Lower leg skin (tissue), 4 donors: ENCODE results near the gene SFI1. TPM values are rescaled to one million over a fixed set of nuclear protein-coding genes. Genes with fewer than 3 reads are reported as not detected.

Experiments
- DNase-seq, 2 donors: peaks; one replicate each; pipeline ENCODE4 v3.0.0-alpha.2; 2019; ENCODE audit warnings: low spot score in 2 of 2
- H3K4me3 ChIP-seq: fragments of 200-600 bp; sonication (generic); 2 replicates; pipeline ENCODE4 v1.5.1; 2017; ENCODE audit warnings: mild to moderate bottlenecking, low read depth; ENCODE audit not compliant: poor library complexity, severe bottlenecking
- CTCF ChIP-seq, 3 donors: fragments of 450-650 bp; IDR thresholded peaks; one replicate each; pipeline ENCODE4 v1.5.1; 2016; ENCODE audit warnings: antibody characterized with exemption in 3 of 3, mild to moderate bottlenecking in 3 of 3, moderate library complexity in 2 of 3
- POLR2A ChIP-seq, 2 donors: fragments of 450-650 bp; IDR thresholded peaks; one replicate each; pipeline ENCODE4 v1.6.1; 2016 to 2017; ENCODE audit warnings: antibody characterized with exemption in 2 of 2, mild to moderate bottlenecking in 1 of 2, moderate library complexity in 1 of 2
- WGBS, 2 donors: methylation state at CpG; one replicate each; pipeline ENCODE4 v1.1.5; 2018; 5-methylcytosine and 5-hydroxymethylcytosine counted together
- intact Hi-C: fragments of 100-400 bp; cut with DNase I; formaldehyde crosslinking; loops from one replicate; pipeline ENCODE4 v1.15.0; 2023; ENCODE audit warnings: low total_unique reads
- microRNA-seq, 2 donors: library from miRNA; unstranded; fragments of <30 nt; microRNA quantifications; one replicate each; pipeline ENCODE4, GENCODE V29; 2016; ENCODE audit warnings: borderline replicate concordance in 2 of 2, borderline number of aligned reads in 1 of 2
- total RNA-seq, 4 donors: library from RNA; depleted of rRNA; stranded (reverse); fragments of >200 nt; gene quantifications; one replicate each; pipeline ENCODE4 v1.1.0, GENCODE V29; 2016

The SFI1 gene
- total RNA-seq, 4 donors from 2014 or later, result 24.2 to 66.4 (median 32.2) TPM

GRCh38 chr22:31662668-31663037 is 166.3 kb downstream of the SFI1 start:
- WGBS, 2 donors, result 41 to 64% methylated on average over 8 of the region's 8 CpGs
- intact Hi-C loops, result loop anchor here (10.0 kb wide), 1 partner anchor 812 kb away; the partner anchor contains the start of gene FBXO7

More at GRCh38 chr22:31662668-31663037, 166.3 kb downstream of the SFI1 start:
- no peak overlapping the region for H3K4me3 ChIP-seq
- DNase-seq, result no peak
- no peak for TF ChIP-seq CTCF (IDR thresholded peaks at IDR 0.05)
- TF ChIP-seq POLR2A (IDR thresholded peaks at IDR 0.05), result no peak

Small RNAs within 50 kb of the gene (microRNA-seq; reads per million reads assigned to microRNA genes)
- 0 reads per million in 2 donors for gene MIR7109

Other genes starting within 250 kb of the SFI1 start
- 100 to 1,000 TPM in 3 of 4 donors, 10 to 100 TPM in 1; 84.8 to 162 (median 120) TPM for gene PIK3IP1, start 204.0 kb upstream of the SFI1 start, total RNA-seq
- 10 to 100 TPM; 10.5 to 17.0 (median 13.0) TPM for gene PATZ1, start 150.2 kb upstream of the SFI1 start, total RNA-seq
- gene DRG1, start 96.9 kb upstream of the SFI1 start, total RNA-seq, result 10 to 100 TPM; 43.0 to 55.1 (median 48.7) TPM
- 10 to 100 TPM; 14.7 to 20.8 (median 16.9) TPM for gene EIF4ENIF1, start 6.7 kb upstream of the SFI1 start, total RNA-seq
- gene PISD, start 165.7 kb downstream of the SFI1 start, total RNA-seq, result 10 to 100 TPM; 32.0 to 62.5 (median 45.5) TPM